ENCODE results near the gene SORCS2. TPM values are rescaled to one million over a fixed set of nuclear protein-coding genes. Genes with fewer than 3 reads are reported as not detected.
A peak's percentile ranks its signal among the peaks of the same experiment; 100 is the strongest.

The SORCS2 gene
- total RNA-seq, 1 donor from 2014 or later, result 5.2 TPM

DNA sequence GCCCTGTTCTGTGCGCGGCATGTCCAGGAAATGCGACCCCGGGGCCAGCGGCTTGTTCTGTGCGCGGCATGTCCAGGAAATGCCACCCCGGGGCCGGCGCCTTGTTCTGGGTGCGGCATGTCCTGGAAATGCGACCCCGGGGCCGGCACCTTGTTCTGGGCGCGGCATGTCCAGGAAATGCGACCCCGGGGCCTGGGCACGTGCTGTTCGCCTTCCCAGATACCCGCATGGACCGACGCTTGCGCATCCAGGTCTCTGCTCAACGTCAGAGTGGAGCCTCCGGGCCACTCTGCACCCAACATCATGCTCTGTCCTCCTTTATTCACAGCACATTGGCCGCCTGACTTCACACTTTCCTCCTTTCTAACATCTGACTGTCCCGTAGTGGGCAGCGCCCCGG, 318.2 kb downstream of the SORCS2 start:
- Mint-ChIP-seq H3K4me1 (peaks cover 67% of the 10 kb centered on the region), H3K9me3 (no peaks in the 10 kb centered on the region), H3K36me3 (no peaks in the 10 kb centered on the region), H3K27ac (peak overlapping the region; percentile 58), H3K27me3 (ENCODE audit: insufficient read depth, low read depth) (peaks cover 2% of the 10 kb centered on the region), H3K4me3 (no peak overlapping the region)
- no peak for TF ChIP-seq CTCF (IDR thresholded peaks at IDR 0.05)
- TF ChIP-seq EZH2phosphoT487 (IDR thresholded peaks at IDR 0.05), result no peak
- no peak for TF ChIP-seq EZH2 (IDR thresholded peaks at IDR 0.05)
- Histone ChIP-seq H3K4me2 (no peak overlapping the region), H3K4me3 (no peak overlapping the region), H4K20me1 (ENCODE audit: low read depth) (no peaks in the 10 kb centered on the region), H2AFZ (replicated peaks) (no peak overlapping the region), H3F3A (ENCODE audit: low read depth) (no peaks in the 10 kb centered on the region), H3K4me1 (peaks cover 12% of the 10 kb centered on the region), H3K36me3 (no peaks in the 10 kb centered on the region), H3K79me2 (ENCODE audit: low read depth) (no peaks in the 10 kb centered on the region), H3K9ac (no peak overlapping the region), H3K9me3 (ENCODE audit: low read depth) (no peaks in the 10 kb centered on the region), H3K27ac (no peak overlapping the region), H3K27me3 (no peaks in the 10 kb centered on the region)
- DNase-seq (ENCODE audit: low spot score), result no peak

GRCh38 chr4:7511525-7511924, 319.2 kb downstream of the SORCS2 start:
- no peak overlapping the region for H3K4me3 Mint-ChIP-seq
- no peak for TF ChIP-seq EZH2phosphoT487 (IDR thresholded peaks at IDR 0.05)
- TF ChIP-seq EZH2 (IDR thresholded peaks at IDR 0.05), result no peak
- TF ChIP-seq CTCF (IDR thresholded peaks at IDR 0.05), result no peak
- no peak overlapping the region for H3K9ac ChIP-seq

GRCh38 chr4:7512428-7512827, 320.1 kb downstream of the SORCS2 start:
- Histone ChIP-seq H3K9ac (no peak overlapping the region), H2AFZ (replicated peaks) (no peak overlapping the region), H3K4me2 (no peak overlapping the region), H4K20me1 (ENCODE audit: low read depth) (no peaks in the 10 kb centered on the region), H3F3A (ENCODE audit: low read depth) (no peaks in the 10 kb centered on the region), H3K9me3 (ENCODE audit: low read depth) (no peaks in the 10 kb centered on the region), H3K4me1 (peaks cover 19% of the 10 kb centered on the region), H3K27me3 (no peaks in the 10 kb centered on the region), H3K36me3 (no peaks in the 10 kb centered on the region), H3K4me3 (no peak overlapping the region), H3K27ac (no peak overlapping the region), H3K79me2 (ENCODE audit: low read depth) (no peaks in the 10 kb centered on the region)
- TF ChIP-seq CTCF (IDR thresholded peaks at IDR 0.05) (no peak), EZH2phosphoT487 (IDR thresholded peaks at IDR 0.05) (no peak), EZH2 (IDR thresholded peaks at IDR 0.05) (no peak)
- H3K27ac Mint-ChIP-seq, result no peak overlapping the region
- H3K27me3 Mint-ChIP-seq (ENCODE audit: insufficient read depth, low read depth), result peaks cover 4% of the 10 kb centered on the region
- no peak overlapping the region for H3K4me3 Mint-ChIP-seq
- no peak for DNase-seq (ENCODE audit: low spot score)
- no peaks in the 10 kb centered on the region for H3K9me3 Mint-ChIP-seq
- peaks cover 72% of the 10 kb centered on the region for H3K4me1 Mint-ChIP-seq
- H3K36me3 Mint-ChIP-seq, result no peaks in the 10 kb centered on the region

More at GRCh38 chr4:7511525-7511924, 319.2 kb downstream of the SORCS2 start:
- Histone ChIP-seq H3K27me3 (no peaks in the 10 kb centered on the region), H3K36me3 (no peaks in the 10 kb centered on the region), H2AFZ (replicated peaks) (no peak overlapping the region), H3K9me3 (ENCODE audit: low read depth) (no peaks in the 10 kb centered on the region), H3K4me1 (peaks cover 14% of the 10 kb centered on the region), H3F3A (ENCODE audit: low read depth) (no peaks in the 10 kb centered on the region), H3K27ac (no peak overlapping the region), H4K20me1 (ENCODE audit: low read depth) (no peaks in the 10 kb centered on the region), H3K4me2 (no peak overlapping the region), H3K4me3 (no peak overlapping the region), H3K79me2 (ENCODE audit: low read depth) (no peaks in the 10 kb centered on the region)
- Mint-ChIP-seq H3K36me3 (no peaks in the 10 kb centered on the region), H3K9me3 (no peaks in the 10 kb centered on the region), H3K27ac (peak overlapping the region; percentile 58), H3K4me1 (peaks cover 68% of the 10 kb centered on the region), H3K27me3 (ENCODE audit: insufficient read depth, low read depth) (peaks cover 4% of the 10 kb centered on the region)
- DNase-seq (ENCODE audit: low spot score), result peak; percentile 39

All from neural progenitor cell (in vitro differentiated cells).